H9 (cell line): ENCODE results near the gene TMEM244. TPM values are rescaled to one million over a fixed set of nuclear protein-coding genes. Genes with fewer than 3 reads are reported as not detected.

Experiments
- DNase-seq: peaks from one replicate; pipeline ENCODE4 v3.0.0-alpha.2; 2017
- H2AFZ ChIP-seq: one replicate; pipeline ENCODE4 v1.6.1; 2013; ENCODE audit warnings: mild to moderate bottlenecking, low read length, control low read depth, moderate library complexity
- H2AK5ac ChIP-seq: 2 replicates; pipeline ENCODE4 v1.6.1; 2013; ENCODE audit warnings: low read length, control low read depth, mixed read lengths; ENCODE audit not compliant: insufficient read length
- H2BK120ac ChIP-seq: one replicate; pipeline ENCODE4 v1.6.1; 2013; ENCODE audit warnings: low read depth, mild to moderate bottlenecking, low read length, control low read depth, inconsistent platforms; ENCODE audit not compliant: poor library complexity, severe bottlenecking
- H2BK12ac ChIP-seq: 2 replicates; pipeline ENCODE4 v1.6.1; 2013; ENCODE audit warnings: low read length, control low read depth, mixed read lengths, low read depth; ENCODE audit not compliant: insufficient read length
- H2BK15ac ChIP-seq: 2 replicates; pipeline ENCODE4 v1.6.1; 2013; ENCODE audit warnings: low read depth, low read length, control low read depth
- H2BK20ac ChIP-seq: one replicate; pipeline ENCODE4 v1.6.1; 2013; ENCODE audit warnings: low read depth, mild to moderate bottlenecking, low read length, control low read depth, inconsistent platforms; ENCODE audit not compliant: poor library complexity, severe bottlenecking
- H2BK5ac ChIP-seq: 2 replicates; pipeline ENCODE4 v1.6.1; 2013; ENCODE audit warnings: low read length, control low read depth, mixed read lengths; ENCODE audit not compliant: insufficient read length
- H3K14ac ChIP-seq: 2 replicates; pipeline ENCODE4 v1.6.1; 2013; ENCODE audit warnings: low read length, control low read depth; ENCODE audit not compliant: insufficient read depth
- H3K18ac ChIP-seq: 2 replicates; pipeline ENCODE4 v1.6.1; 2013; ENCODE audit warnings: low read depth, mild to moderate bottlenecking, mixed read lengths, low read length, control low read depth; ENCODE audit not compliant: insufficient read length
- H3K23ac ChIP-seq: 2 replicates; pipeline ENCODE4 v1.6.1; 2013; ENCODE audit warnings: low read length, control low read depth, mixed read lengths, low read depth; ENCODE audit not compliant: insufficient read length
- H3K23me2 ChIP-seq: 2 replicates; pipeline ENCODE4 v1.6.1; 2013; ENCODE audit warnings: low read depth, mild to moderate bottlenecking, mixed read lengths, low read length, control low read depth; ENCODE audit not compliant: insufficient read length, poor library complexity, severe bottlenecking
- H3K27ac ChIP-seq: 2 replicates; pipeline ENCODE4 v1.5.1; 2013; ENCODE audit warnings: low read length, control low read depth, mixed read lengths, low read depth; ENCODE audit not compliant: insufficient read length
- H3K27me3 ChIP-seq: 2 replicates; pipeline ENCODE4 v1.6.1; 2013; ENCODE audit warnings: low read length, control low read depth, inconsistent platforms; ENCODE audit not compliant: insufficient read depth
- H3K4ac ChIP-seq: 2 replicates; pipeline ENCODE4 v1.6.1; 2013; ENCODE audit warnings: low read depth, mild to moderate bottlenecking, control low read depth, inconsistent platforms, low read length, moderate library complexity
- H3K4me1 ChIP-seq: 2 replicates; pipeline ENCODE4 v1.6.1; 2013; ENCODE audit warnings: low read length, control low read depth, inconsistent platforms; ENCODE audit not compliant: insufficient read depth
- H3K4me2 ChIP-seq: 2 replicates; pipeline ENCODE4 v1.6.1; 2013; ENCODE audit warnings: low read length, control low read depth, mixed read lengths; ENCODE audit not compliant: insufficient read length, insufficient read depth
- H3K56ac ChIP-seq: 2 replicates; pipeline ENCODE4 v1.6.1; 2013; ENCODE audit warnings: low read depth, mild to moderate bottlenecking, mixed read lengths, low read length, control low read depth; ENCODE audit not compliant: insufficient read length
- H3K79me1 ChIP-seq: 2 replicates; pipeline ENCODE4 v1.6.1; 2013; ENCODE audit warnings: low read depth, mild to moderate bottlenecking, moderate library complexity, low read length, control low read depth, inconsistent platforms; ENCODE audit not compliant: insufficient read depth, poor library complexity, severe bottlenecking
- H3K79me2 ChIP-seq: 2 replicates; pipeline ENCODE4 v1.6.1; 2013; ENCODE audit warnings: low read length, control low read depth, inconsistent platforms; ENCODE audit not compliant: insufficient read depth
- H3K9ac ChIP-seq: 2 replicates; pipeline ENCODE4 v1.6.1; 2013; ENCODE audit warnings: low read length, control low read depth, mixed read lengths; ENCODE audit not compliant: insufficient read length; ENCODE audit errors: extremely low read depth
- H3K9me3 ChIP-seq: one replicate; pipeline ENCODE4 v1.6.1; 2013; ENCODE audit warnings: low read depth, low read length, inconsistent platforms; ENCODE audit not compliant: control insufficient read depth
- H3T11ph ChIP-seq: one replicate; pipeline ENCODE4 v1.6.1; 2013; ENCODE audit warnings: mild to moderate bottlenecking, low read length, control low read depth, inconsistent platforms
- H4K20me1 ChIP-seq: one replicate; pipeline ENCODE4 v1.6.1; 2013; ENCODE audit not compliant: control insufficient read depth, insufficient read length, insufficient read depth
- H4K5ac ChIP-seq: 2 replicates; pipeline ENCODE4 v1.6.1; 2013; ENCODE audit warnings: low read depth, mild to moderate bottlenecking, mixed read lengths, low read length, control low read depth; ENCODE audit not compliant: insufficient read length
- H4K8ac ChIP-seq: replicated peaks from 2 replicates; pipeline ENCODE4 v1.6.1; 2013; ENCODE audit warnings: low read length, control low read depth, mixed read lengths, low read depth; ENCODE audit not compliant: insufficient read length
- H4K91ac ChIP-seq: 2 replicates; pipeline ENCODE4 v1.6.1; 2013; ENCODE audit warnings: low read depth, mild to moderate bottlenecking, moderate library complexity, mixed read lengths, low read length, control low read depth; ENCODE audit not compliant: insufficient read length
- H3K27ac Mint-ChIP-seq, 3 experiments: 2 replicates in 2 of 3; 3 replicates in 1 of 3; pipeline ENCODE4 v1.8.0; 2020 to 2021; ENCODE audit warnings: mixed read lengths in 3 of 3, mild to moderate bottlenecking in 1 of 3, moderate library complexity in 1 of 3
- H3K27me3 Mint-ChIP-seq: 2 replicates; pipeline ENCODE4 v1.8.0; 2021; ENCODE audit warnings: low read depth, mild to moderate bottlenecking, moderate library complexity, mixed read lengths
- H3K36me3 Mint-ChIP-seq, 3 experiments: 2 replicates in 2 of 3; 3 replicates in 1 of 3; pipeline ENCODE4 v1.8.0; 2020 to 2021; ENCODE audit warnings: low read depth in 3 of 3, mixed read lengths in 3 of 3; ENCODE audit not compliant: insufficient read depth in 1 of 3
- H3K4me1 Mint-ChIP-seq, 2 experiments: 2 replicates each; pipeline ENCODE4 v1.8.0; 2020; ENCODE audit warnings: mixed read lengths in 2 of 2
- H3K4me3 Mint-ChIP-seq, 2 experiments: 2 replicates in 1 of 2; 3 replicates in 1 of 2; pipeline ENCODE4 v1.8.0; 2020 to 2021; ENCODE audit warnings: mild to moderate bottlenecking in 2 of 2, mixed read lengths in 2 of 2, moderate library complexity in 1 of 2
- H3K9me3 Mint-ChIP-seq, 2 experiments: 2 replicates in 1 of 2; 3 replicates in 1 of 2; pipeline ENCODE4 v1.8.0; 2020; ENCODE audit warnings: mild to moderate bottlenecking in 2 of 2, mixed read lengths in 2 of 2, moderate library complexity in 1 of 2
- CTCF ChIP-seq: fragments of 200-600 bp; sonication (generic); conservative IDR thresholded peaks from 3 replicates; pipeline ENCODE4 v1.8.0; 2021; ENCODE audit warnings: antibody characterized with exemption, mild to moderate bottlenecking
- WGBS: extraction: QIAGEN DNeasy Blood & Tissue Kit; methylation state at CpG from one replicate; pipeline ENCODE4 v1.1.7; 2013; ENCODE audit warnings: missing lambda C conversion rate, low lambda C conversion rate, mixed read lengths; ENCODE audit not compliant: insufficient read length; ENCODE audit errors: extremely low coverage; 5-methylcytosine and 5-hydroxymethylcytosine counted together
- total RNA-seq: library from RNA; stranded (reverse); gene quantifications from 2 replicates; pipeline ENCODE4 v1.2.1, GENCODE V29; 2021

The TMEM244 gene
- total RNA-seq, 1 experiment from 2014 or later = not detected

- H4K91ac ChIP-seq = no peak overlapping the region
Observed at GRCh38 chr6:129832299-129832698, 28.8 kb downstream of the TMEM244 start.

More at GRCh38 chr6:129832299-129832698, 28.8 kb downstream of the TMEM244 start:
- Histone ChIP-seq H3K4me1 (no peaks in the 10 kb centered on the region), H3K4me2 (no peak overlapping the region), H3K9me3 (no peaks in the 10 kb centered on the region), H3K4ac (no peak overlapping the region), H2BK5ac (no peak overlapping the region), H3K79me1 (no peaks in the 10 kb centered on the region), H4K20me1 (no peaks in the 10 kb centered on the region), H3K56ac (no peak overlapping the region), H3K27me3 (no peaks in the 10 kb centered on the region), H3K79me2 (no peaks in the 10 kb centered on the region), H2AFZ (no peak overlapping the region), H2BK12ac (no peak overlapping the region), H2BK15ac (no peak overlapping the region), H3K27ac (no peak overlapping the region), H3T11ph (no peak overlapping the region), H3K23me2 (no peaks in the 10 kb centered on the region), H4K8ac (no peak overlapping the region), H3K9ac (no peak overlapping the region), H3K14ac (no peak overlapping the region), H2AK5ac (no peak overlapping the region), H3K18ac (no peak overlapping the region), H2BK20ac (no peak overlapping the region), H3K23ac (no peak overlapping the region), H4K5ac (no peak overlapping the region), H2BK120ac (no peak overlapping the region)
- TF ChIP-seq CTCF = no peak
- WGBS = no CpG with 5 or more reads among the region's 7 CpGs
- no peaks in the 10 kb centered on the region for H3K4me1 Mint-ChIP-seq
- no peak overlapping the region for H3K27ac Mint-ChIP-seq
- peaks cover 0 to 2% of the 10 kb centered on the region in 2 experiments; a peak in 1 of 5 replicates for H3K9me3 Mint-ChIP-seq
- no peak overlapping the region for H3K4me3 Mint-ChIP-seq
- no peak for DNase-seq
- H3K27me3 Mint-ChIP-seq = no peaks in the 10 kb centered on the region; the same call in 1 of the 2 replicates
- H3K36me3 Mint-ChIP-seq = no peaks in the 10 kb centered on the region; a peak in 1 of 7 replicates
